H1 (cell line): ENCODE measurements around the gene TLE3. TPM values are rescaled to one million over a fixed set of nuclear protein-coding genes. Genes with fewer than 3 reads are reported as not detected.

ENCODE experiments used
- CTCF ChIA-PET: fragments of 300-600 bp; sonication (Branson Sonifier 250); formaldehyde crosslinking; loops from one replicate; lab custom pipeline; 2021; ENCODE audit not compliant: partially characterized antibody; lab: Charles Lee
- POLR2A ChIA-PET: fragments of 300-600 bp; sonication (Branson Sonifier 250); formaldehyde crosslinking; loops from one replicate; lab custom pipeline; 2021; ENCODE audit warnings: inconsistent platforms; ENCODE audit not compliant: partially characterized antibody; lab: Charles Lee
- DNase-seq, 2 experiments: peaks; one replicate each; pipeline versions ENCODE4 v3.0.0 to v3.0.0-alpha.2; 2010 to 2022; ENCODE audit warnings: low spot score in 2 of 2, low read depth in 1 of 2, mixed read lengths in 1 of 2
- FAIRE-seq: peaks from 2 replicates; lab custom pipeline; 2011; peaks lifted over from hg19 to GRCh38; lab: Jason Lieb, UNC
- H2AFZ ChIP-seq: 2 replicates; pipeline ENCODE4 v1.8.1; 2012; ENCODE audit warnings: low read length, inconsistent platforms
- H2AK5ac ChIP-seq: 2 replicates; pipeline ENCODE4 v1.6.1; 2013; ENCODE audit warnings: low read depth, low read length
- H2BK120ac ChIP-seq: replicated peaks from 2 replicates; pipeline ENCODE3; 2013; ENCODE audit warnings: low read depth, low read length, inconsistent platforms
- H2BK12ac ChIP-seq: 2 replicates; pipeline ENCODE4 v1.6.1; 2013; ENCODE audit warnings: low read depth, low read length
- H2BK15ac ChIP-seq: 2 replicates; pipeline ENCODE4 v1.6.1; 2013; ENCODE audit warnings: low read length
- H2BK20ac ChIP-seq: 2 replicates; pipeline ENCODE4 v1.6.1; 2013; ENCODE audit warnings: low read length
- H2BK5ac ChIP-seq: 2 replicates; pipeline ENCODE4 v1.6.1; 2013; ENCODE audit warnings: low read depth, low read length
- H3K14ac ChIP-seq: 2 replicates; pipeline ENCODE4 v1.6.1; 2013; ENCODE audit warnings: inconsistent platforms; ENCODE audit not compliant: insufficient read length
- H3K18ac ChIP-seq: 2 replicates; pipeline ENCODE4 v1.6.1; 2013; ENCODE audit warnings: low read length; ENCODE audit errors: extremely low read depth
- H3K23ac ChIP-seq: 2 replicates; pipeline ENCODE4 v1.6.1; 2013; ENCODE audit warnings: inconsistent platforms; ENCODE audit not compliant: insufficient read length
- H3K23me2 ChIP-seq: 2 replicates; pipeline ENCODE4 v1.6.1; 2013; ENCODE audit warnings: low read depth, low read length
- H3K27ac ChIP-seq: 2 replicates; pipeline ENCODE4 v1.6.1; 2011; ENCODE audit warnings: low read depth, low read length, inconsistent platforms
- H3K27me3 ChIP-seq, 4 experiments: replicated peaks in 1 of 4; 1 replicate in 1 of 4; 2 replicates in 3 of 4; pipeline versions ENCODE4 v1.6.1 to v1.8.1; 2011 to 2013; ENCODE audit warnings: low read length in 3 of 4, mild to moderate bottlenecking in 3 of 4, inconsistent platforms in 2 of 4, mixed read lengths in 2 of 4, moderate library complexity in 1 of 4; ENCODE audit not compliant: control insufficient read depth in 3 of 4, insufficient read depth in 3 of 4; ENCODE audit errors: extremely low read depth in 1 of 4
- H3K36me3 ChIP-seq, 4 experiments: 2 replicates each; pipeline versions ENCODE4 v1.6.1 to v1.8.1; 2011 to 2013; ENCODE audit warnings: mild to moderate bottlenecking in 4 of 4, low read length in 3 of 4, moderate library complexity in 2 of 4, control low read depth in 1 of 4, inconsistent platforms in 1 of 4; ENCODE audit not compliant: insufficient read depth in 4 of 4, control insufficient read depth in 2 of 4
- H3K4ac ChIP-seq: replicated peaks from 2 replicates; pipeline ENCODE3; 2013; ENCODE audit warnings: low read length, low read depth, mixed read lengths, inconsistent platforms; ENCODE audit not compliant: insufficient read length
- H3K4me1 ChIP-seq, 4 experiments: replicated peaks in 1 of 4; 1 replicate in 1 of 4; 2 replicates in 3 of 4; pipeline versions ENCODE4 v1.6.1 to v1.8.1; 2011 to 2013; ENCODE audit warnings: low read length in 3 of 4, inconsistent platforms in 2 of 4, mixed read lengths in 1 of 4; ENCODE audit not compliant: insufficient read depth in 4 of 4, control insufficient read depth in 3 of 4
- H3K4me2 ChIP-seq, 2 experiments: 2 replicates each; pipeline versions ENCODE4 v1.6.1 to v1.8.1; 2011 to 2013; ENCODE audit warnings: low read depth in 2 of 2, low read length in 2 of 2, control low read depth in 1 of 2, inconsistent platforms in 1 of 2, mild to moderate bottlenecking in 1 of 2; ENCODE audit not compliant: insufficient read depth in 1 of 2
- H3K4me3 ChIP-seq, 4 experiments: fragments of 200-600, 300-600 bp in 1 of 4; sonication (generic), shearing (Covaris generic), sonication (Bioruptor Twin) in 1 of 4; 2 replicates each; pipeline versions ENCODE4 v1.5.1 to v1.8.1; 2011 to 2016; ENCODE audit warnings: low read length in 4 of 4, low read depth in 3 of 4, control low read depth in 2 of 4, inconsistent platforms in 2 of 4, mild to moderate bottlenecking in 2 of 4, mixed read lengths in 1 of 4, moderate library complexity in 1 of 4; ENCODE audit not compliant: insufficient read depth in 2 of 4; ENCODE audit errors: extremely low read depth in 1 of 4
- H3K56ac ChIP-seq: replicated peaks from 2 replicates; pipeline ENCODE3; 2013; ENCODE audit warnings: low read depth, mild to moderate bottlenecking, mixed read lengths, low read length, inconsistent platforms; ENCODE audit not compliant: insufficient read length
- H3K79me1 ChIP-seq: 2 replicates; pipeline ENCODE4 v1.6.1; 2013; ENCODE audit warnings: low read depth, low read length, control low read depth
- H3K79me2 ChIP-seq, 2 experiments: 2 replicates each; pipeline versions ENCODE4 v1.6.1 to v1.8.1; 2012 to 2013; ENCODE audit warnings: low read length in 2 of 2, mild to moderate bottlenecking in 2 of 2, inconsistent platforms in 1 of 2; ENCODE audit not compliant: insufficient read depth in 2 of 2, control insufficient read depth in 1 of 2
- H3K9ac ChIP-seq, 4 experiments: replicated peaks in 1 of 4; 1 replicate in 1 of 4; 2 replicates in 3 of 4; pipeline versions ENCODE4 v1.6.1 to v1.8.1; 2011 to 2013; ENCODE audit warnings: low read depth in 3 of 4, low read length in 3 of 4, control low read depth in 2 of 4, mild to moderate bottlenecking in 2 of 4, moderate library complexity in 2 of 4, inconsistent platforms in 1 of 4; ENCODE audit errors: extremely low read depth in 1 of 4
- H3K9me3 ChIP-seq, 2 experiments: 2 replicates each; pipeline versions ENCODE4 v1.6.1 to v1.8.1; 2012 to 2013; ENCODE audit warnings: mild to moderate bottlenecking in 2 of 2, moderate library complexity in 2 of 2, control low read depth in 1 of 2, inconsistent platforms in 1 of 2, low read depth in 1 of 2, low read length in 1 of 2, mixed read lengths in 1 of 2; ENCODE audit not compliant: insufficient read depth in 2 of 2
- H4K20me1 ChIP-seq, 2 experiments: replicated peaks in 1 of 2; 2 replicates each; pipeline versions ENCODE3 to v1.8.1; 2011 to 2013; ENCODE audit warnings: inconsistent platforms in 2 of 2, low read length in 2 of 2, mild to moderate bottlenecking in 1 of 2; ENCODE audit not compliant: insufficient read depth in 2 of 2, control insufficient read depth in 1 of 2
- H4K5ac ChIP-seq: 2 replicates; pipeline ENCODE4 v1.6.1; 2013; ENCODE audit warnings: low read length, low read depth, mixed read lengths, inconsistent platforms; ENCODE audit not compliant: insufficient read length
- H4K8ac ChIP-seq: 2 replicates; pipeline ENCODE4 v1.8.0; 2013; ENCODE audit warnings: mild to moderate bottlenecking, moderate library complexity, low read length, inconsistent platforms; ENCODE audit not compliant: insufficient read depth; ENCODE audit errors: extremely low read depth
- H4K91ac ChIP-seq: replicated peaks from 2 replicates; pipeline ENCODE3; 2013; ENCODE audit warnings: low read length, mixed read lengths, inconsistent platforms; ENCODE audit not compliant: insufficient read length
- BACH1 ChIP-seq: IDR thresholded peaks from 2 replicates; pipeline ENCODE4 v1.6.1; 2012; ENCODE audit warnings: low read length, improper control_type of control experiment
- BCL11A ChIP-seq, 2 experiments: IDR thresholded peaks; one replicate each; pipeline ENCODE4 v1.6.1; 2011; ENCODE audit warnings: low read depth in 2 of 2, low read length in 2 of 2, mild to moderate bottlenecking in 2 of 2
- CHD1 ChIP-seq: IDR thresholded peaks from 2 replicates; pipeline ENCODE4 v1.6.1; 2012; ENCODE audit warnings: low read depth, low read length, improper control_type of control experiment
- EGR1 ChIP-seq: IDR thresholded peaks from 2 replicates; pipeline ENCODE4 v1.6.1; 2011; ENCODE audit warnings: low read depth, low read length, borderline replicate concordance
- FOSL1 ChIP-seq: IDR thresholded peaks from 2 replicates; pipeline ENCODE4 v1.6.1; 2011; ENCODE audit warnings: mild to moderate bottlenecking, low read depth, low read length, moderate library complexity; ENCODE audit not compliant: insufficient read depth
- GTF2F1 ChIP-seq: IDR thresholded peaks from 2 replicates; pipeline ENCODE4 v1.6.1; 2012; ENCODE audit warnings: low read depth, low read length, improper control_type of control experiment, borderline replicate concordance
- KDM4A ChIP-seq: IDR thresholded peaks from one replicate; pipeline ENCODE4 v1.7.1; 2012; ENCODE audit warnings: low read depth, mild to moderate bottlenecking, moderate library complexity, low read length, inconsistent platforms; ENCODE audit not compliant: severe bottlenecking
- RAD21 ChIP-seq, 2 experiments: IDR thresholded peaks in 1 of 2; conservative IDR thresholded peaks in 1 of 2; 2 replicates each; pipeline ENCODE4 v1.6.1; 2011; ENCODE audit warnings: low read depth in 2 of 2, low read length in 2 of 2, improper control_type of control experiment in 1 of 2, inconsistent platforms in 1 of 2, mild to moderate bottlenecking in 1 of 2, moderate library complexity in 1 of 2
- RFX5 ChIP-seq: IDR thresholded peaks from 2 replicates; pipeline ENCODE4 v1.6.1; 2011; ENCODE audit warnings: low read depth, low read length, improper control_type of control experiment, borderline replicate concordance
- SRF ChIP-seq: IDR thresholded peaks from 2 replicates; pipeline ENCODE4 v1.6.1; 2011; ENCODE audit warnings: mild to moderate bottlenecking, low read depth, low read length, moderate library complexity
- TAF7 ChIP-seq: optimal IDR thresholded peaks from 2 replicates; pipeline ENCODE3; 2011; ENCODE audit warnings: low read depth, mild to moderate bottlenecking, inconsistent platforms, low read length, moderate library complexity, borderline replicate concordance
- ZNF274 ChIP-seq: IDR thresholded peaks from 2 replicates; pipeline ENCODE4 v1.7.0; 2012; ENCODE audit warnings: low read length, borderline replicate concordance; ENCODE audit errors: extremely low read depth
- WGBS, 2 experiments: shearing (Covaris generic) in 1 of 2; methylation state at CpG; one replicate each; pipeline versions ENCODE4 v1.1.6 to v1.1.7; 2013 to 2015; ENCODE audit warnings: low lambda C conversion rate in 2 of 2, mixed read lengths in 2 of 2, inconsistent platforms in 1 of 2, low coverage in 1 of 2, missing lambda C conversion rate in 1 of 2; ENCODE audit not compliant: insufficient replicate concordance in 2 of 2, insufficient coverage in 1 of 2, insufficient read length in 1 of 2; ENCODE audit errors: extremely low coverage in 1 of 2, missing lambda C conversion rate in 1 of 2; 5-methylcytosine and 5-hydroxymethylcytosine counted together
- polyA plus RNA-seq, 7 experiments: library from polyadenylated mRNA; depleted of rRNA in 3 of 7; stranded (reverse) in 5 of 7; unstranded in 2 of 7; fragments of >200 nt in 5 of 7; fragments of 200-250 nt in 2 of 7; gene quantifications; 1 replicate in 5 of 7; 2 replicates in 1 of 7; 4 replicates in 1 of 7; pipeline versions ENCODE4 v1.2.1 to v1.2.3, GENCODE V29; 2011 to 2013; ENCODE audit warnings: missing spikeins in 2 of 7, mixed read lengths in 2 of 7
- total RNA-seq: library from RNA; stranded (reverse); fragmentation: NEBNext Ultra II Directional; extraction: Animal tissue kit (Norgen Biotek cat#: 25700); gene quantifications from 2 replicates; pipeline ENCODE4 v1.2.1, GENCODE V29; 2021
- TF ChIP-seq, protein P1 (sequence below): IDR thresholded peaks from 2 replicates; pipeline ENCODE4 v1.6.1; 2012; ENCODE audit warnings: inconsistent platforms

The TLE3 gene
- total and polyA plus RNA-seq, 2 of the 8 experiments (the other 6 are each of a cell fraction or from before 2014, with no cell fraction given): 25.1 to 61.2 TPM

- H3K9me3 ChIP-seq: peaks cover 0 to 4% of the 10 kb centered on the region in 2 experiments; a peak in 1 of 4 replicates
- no peak overlapping the region for H2BK12ac ChIP-seq
- WGBS, 2 experiments: 82% methylated on average over 5 of the region's 5 CpGs; no CpG with 5 or more reads in 1 of the 2 experiments
- no peak overlapping the region for H4K8ac ChIP-seq
- ChIA-PET POLR2A (no interaction called here), CTCF (interaction anchor here (1.0 to 1.1 kb wide), 2 partner anchors 9 to 22 kb away, joined by 3 read pairs; no protein-coding TSS in a partner anchor)
- H3K14ac ChIP-seq: no peak overlapping the region
- H3K27me3 ChIP-seq: no peaks in the 10 kb centered on the region; a peak in 2 of 7 replicates
- no peak overlapping the region for H3K23ac ChIP-seq
- no peaks in the 10 kb centered on the region for H3K36me3 ChIP-seq
- H2BK120ac ChIP-seq: no peak overlapping the region
- no peak overlapping the region for H2BK20ac ChIP-seq
- FAIRE-seq (no peak), DNase-seq (no peak)
- H3K4me2 ChIP-seq: no peak overlapping the region
- H3K4ac ChIP-seq: no peak overlapping the region
- no peaks in the 10 kb centered on the region; the same call in 1 of the 2 replicates for H3K23me2 ChIP-seq
- no peak overlapping the region for H4K91ac ChIP-seq
- no peaks in the 10 kb centered on the region for H4K20me1 ChIP-seq
- H2AFZ ChIP-seq: no peak overlapping the region
- no peak overlapping the region for H3K27ac ChIP-seq
- H2AK5ac ChIP-seq: no peak overlapping the region
- H3K79me1 ChIP-seq: no peaks in the 10 kb centered on the region; the same call in 1 of the 2 replicates
- H2BK5ac ChIP-seq: no peak overlapping the region
- H3K18ac ChIP-seq: no peak overlapping the region
- H3K4me1 ChIP-seq: peaks cover 0 to 11% (median 4%) of the 10 kb centered on the region in 4 experiments; a peak in 3 of 7 replicates
- no peak overlapping the region for H3K9ac ChIP-seq
- H2BK15ac ChIP-seq: no peak overlapping the region
- no peak overlapping the region for H3K56ac ChIP-seq
- H3K4me3 ChIP-seq: no peak overlapping the region
- no peaks in the 10 kb centered on the region for H3K79me2 ChIP-seq
- H4K5ac ChIP-seq: no peak overlapping the region
- TF ChIP-seq FOSL1 (no peak), BCL11A (IDR thresholded peaks at IDR 0.05; ENCODE audit: low read depth in 2 of 2, low read length in 2 of 2) (no peak), ZNF274 (no peak), RAD21 (IDR thresholded peaks at IDR 0.05 in 1 of 2, conservative IDR thresholded peaks at IDR 0.05 in 1 of 2; ENCODE audit: low read depth in 2 of 2, low read length in 2 of 2) (no peak), BACH1 (no peak), KDM4A (no peak), EGR1 (no peak), GTF2F1 (no peak), SRF (no peak), TAF7 (no peak), CHD1 (no peak), RFX5 (no peak)
- TF ChIP-seq, protein P1, sequence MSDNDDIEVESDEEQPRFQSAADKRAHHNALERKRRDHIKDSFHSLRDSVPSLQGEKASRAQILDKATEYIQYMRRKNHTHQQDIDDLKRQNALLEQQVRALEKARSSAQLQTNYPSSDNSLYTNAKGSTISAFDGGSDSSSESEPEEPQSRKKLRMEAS: no peak
These were observed 70.7 kb downstream of the TLE3 start for GRCh38 chr15:70026991-70027390.
